ENCODE results near the gene RWDD4. TPM values are rescaled to one million over a fixed set of nuclear protein-coding genes. Genes with fewer than 3 reads are reported as not detected.

RWDD4 gene
- total RNA-seq, 2 experiments from 2014 or later = 23.0 to 26.3 TPM

- Mint-ChIP-seq H3K27me3 (no peaks in the 10 kb centered on the region), H3K4me1 (peaks cover 2% of the 10 kb centered on the region), H3K9me3 (no peaks in the 10 kb centered on the region), H3K27ac (no peak overlapping the region), H3K36me3 (no peaks in the 10 kb centered on the region), H3K4me3 (no peak overlapping the region)
- DNase-seq = no peak
Observed at GRCh38 chr4:183626168-183626567, 32.8 kb downstream of the RWDD4 start.

- Mint-ChIP-seq H3K27ac (no peak overlapping the region), H3K9me3 (no peaks in the 10 kb centered on the region), H3K27me3 (no peaks in the 10 kb centered on the region), H3K36me3 (no peaks in the 10 kb centered on the region), H3K4me1 (peaks cover 2% of the 10 kb centered on the region), H3K4me3 (no peak overlapping the region)
- no peak for DNase-seq
Observed at GRCh38 chr4:183624548-183624947, 34.4 kb downstream of the RWDD4 start.

GRCh38 chr4:183621875-183622274 is 37.1 kb downstream of the RWDD4 start:
- Mint-ChIP-seq H3K4me3 (no peak overlapping the region), H3K9me3 (no peaks in the 10 kb centered on the region), H3K4me1 (peaks cover 2% of the 10 kb centered on the region), H3K27me3 (no peaks in the 10 kb centered on the region), H3K36me3 (no peaks in the 10 kb centered on the region), H3K27ac (no peak overlapping the region)
- no peak for DNase-seq

GRCh38 chr4:183620421-183620820 is 38.6 kb downstream of the RWDD4 start:
- Mint-ChIP-seq H3K4me3 (no peak overlapping the region), H3K9me3 (no peaks in the 10 kb centered on the region), H3K27ac (no peak overlapping the region), H3K4me1 (peaks cover 2% of the 10 kb centered on the region), H3K27me3 (peaks cover 6% of the 10 kb centered on the region), H3K36me3 (no peaks in the 10 kb centered on the region)
- no peak for DNase-seq

GRCh38 chr4:183618681-183619080 is 40.3 kb downstream of the RWDD4 start:
- no peaks in the 10 kb centered on the region for H3K9me3 Mint-ChIP-seq
- H3K4me1 Mint-ChIP-seq = peaks cover 2% of the 10 kb centered on the region
- no peak overlapping the region for H3K27ac Mint-ChIP-seq
- no peak for DNase-seq
- no peaks in the 10 kb centered on the region for H3K36me3 Mint-ChIP-seq
- H3K27me3 Mint-ChIP-seq = peaks cover 6% of the 10 kb centered on the region
- H3K4me3 Mint-ChIP-seq = no peak overlapping the region

- no peak for DNase-seq
- Mint-ChIP-seq H3K36me3 (no peaks in the 10 kb centered on the region), H3K27me3 (peaks cover 6% of the 10 kb centered on the region), H3K9me3 (no peaks in the 10 kb centered on the region), H3K4me1 (peaks cover 2% of the 10 kb centered on the region), H3K4me3 (no peak overlapping the region), H3K27ac (no peak overlapping the region)
Observed at GRCh38 chr4:183617075-183617474, 41.9 kb downstream of the RWDD4 start.

GRCh38 chr4:183612329-183613250 is 46.4 kb downstream of the RWDD4 start:
- Mint-ChIP-seq H3K4me1 (no peaks in the 10 kb centered on the region), H3K4me3 (no peak overlapping the region), H3K9me3 (no peaks in the 10 kb centered on the region), H3K36me3 (no peaks in the 10 kb centered on the region), H3K27ac (no peak overlapping the region), H3K27me3 (peaks cover 6% of the 10 kb centered on the region)
- no peak for DNase-seq

GRCh38 chr4:183611210-183611830 is 47.7 kb downstream of the RWDD4 start:
- DNase-seq = no peak
- Mint-ChIP-seq H3K36me3 (no peaks in the 10 kb centered on the region), H3K9me3 (no peaks in the 10 kb centered on the region), H3K27me3 (peaks cover 5% of the 10 kb centered on the region), H3K27ac (no peak overlapping the region), H3K4me1 (no peaks in the 10 kb centered on the region), H3K4me3 (no peak overlapping the region)

- H3K27me3 Mint-ChIP-seq = no peaks in the 10 kb centered on the region
- no peaks in the 10 kb centered on the region for H3K9me3 Mint-ChIP-seq
- H3K27ac Mint-ChIP-seq = no peak overlapping the region
- H3K4me3 Mint-ChIP-seq = no peak overlapping the region
- H3K4me1 Mint-ChIP-seq = no peaks in the 10 kb centered on the region
- no peak for DNase-seq
- H3K36me3 Mint-ChIP-seq = no peaks in the 10 kb centered on the region
Observed at GRCh38 chr4:183610613-183611012, 48.4 kb downstream of the RWDD4 start.

- Mint-ChIP-seq H3K4me3 (no peak overlapping the region), H3K27me3 (no peaks in the 10 kb centered on the region), H3K36me3 (no peaks in the 10 kb centered on the region), H3K4me1 (no peaks in the 10 kb centered on the region), H3K9me3 (no peaks in the 10 kb centered on the region), H3K27ac (no peak overlapping the region)
- DNase-seq = no peak
Observed at GRCh38 chr4:183610033-183610432, 49.0 kb downstream of the RWDD4 start.

GRCh38 chr4:183609151-183609550 is 49.8 kb downstream of the RWDD4 start:
- DNase-seq = no peak
- no peak overlapping the region for H3K4me3 Mint-ChIP-seq
- H3K27me3 Mint-ChIP-seq = no peaks in the 10 kb centered on the region
- no peaks in the 10 kb centered on the region for H3K36me3 Mint-ChIP-seq
- no peak overlapping the region for H3K27ac Mint-ChIP-seq
- no peaks in the 10 kb centered on the region for H3K9me3 Mint-ChIP-seq
- no peaks in the 10 kb centered on the region for H3K4me1 Mint-ChIP-seq

GRCh38 chr4:183607894-183608293 is 51.1 kb downstream of the RWDD4 start:
- H3K36me3 Mint-ChIP-seq = no peaks in the 10 kb centered on the region

GRCh38 chr4:183602557-183603027 is 56.4 kb downstream of the RWDD4 start:
- H3K9me3 Mint-ChIP-seq = no peaks in the 10 kb centered on the region
- no peak overlapping the region for H3K4me3 Mint-ChIP-seq
- H3K4me1 Mint-ChIP-seq = peaks cover 1% of the 10 kb centered on the region
- no peak overlapping the region for H3K27ac Mint-ChIP-seq
- no peak for DNase-seq
- no peaks in the 10 kb centered on the region for H3K36me3 Mint-ChIP-seq
- H3K27me3 Mint-ChIP-seq = no peaks in the 10 kb centered on the region

More at GRCh38 chr4:183607894-183608293, 51.1 kb downstream of the RWDD4 start:
- Mint-ChIP-seq H3K9me3 (no peaks in the 10 kb centered on the region), H3K4me3 (no peak overlapping the region), H3K4me1 (no peaks in the 10 kb centered on the region), H3K27ac (no peak overlapping the region), H3K27me3 (no peaks in the 10 kb centered on the region)
- no peak for DNase-seq

- no peak overlapping the region for H3K4me3 Mint-ChIP-seq
- no peaks in the 10 kb centered on the region for H3K9me3 Mint-ChIP-seq
- H3K4me1 Mint-ChIP-seq = peaks cover 1% of the 10 kb centered on the region
- no peaks in the 10 kb centered on the region for H3K36me3 Mint-ChIP-seq
- no peak overlapping the region for H3K27ac Mint-ChIP-seq
- no peaks in the 10 kb centered on the region for H3K27me3 Mint-ChIP-seq
- no peak for DNase-seq
Observed at GRCh38 chr4:183601381-183601780, 57.6 kb downstream of the RWDD4 start.

GRCh38 chr4:183600189-183600685 is 58.7 kb downstream of the RWDD4 start:
- Mint-ChIP-seq H3K4me1 (peaks cover 1% of the 10 kb centered on the region), H3K27ac (no peak overlapping the region), H3K36me3 (no peaks in the 10 kb centered on the region), H3K9me3 (no peaks in the 10 kb centered on the region), H3K4me3 (no peak overlapping the region), H3K27me3 (no peaks in the 10 kb centered on the region)
- DNase-seq = no peak
